Panc1 (cell line): ENCODE measurements around the gene TBC1D21.

Experiments
- POLR2AphosphoS5 ChIP-seq: IDR thresholded peaks from 2 replicates; pipeline ENCODE4 v1.6.1; 2012; ENCODE audit warnings: mild to moderate bottlenecking, low read depth, low read length, moderate library complexity
- SIN3A ChIP-seq: IDR thresholded peaks from 2 replicates; pipeline ENCODE4 v1.6.1; 2012; ENCODE audit warnings: low read depth, mild to moderate bottlenecking, low read length, moderate library complexity, borderline replicate concordance; ENCODE audit not compliant: insufficient read depth
- TCF7L2 ChIP-seq: IDR thresholded peaks from 2 replicates; pipeline ENCODE4 v1.6.1; 2011; ENCODE audit warnings: mild to moderate bottlenecking, low read depth, low read length, inconsistent platforms
- TF ChIP-seq, protein P1 (sequence below): fragments of 450-650 bp; IDR thresholded peaks from 2 replicates; pipeline ENCODE4 v1.5.1; 2017; ENCODE audit warnings: mild to moderate bottlenecking
- TF ChIP-seq, protein P2 (sequence below), 2 experiments: IDR thresholded peaks; 2 replicates each; pipeline ENCODE4 v1.6.1; 2011 to 2012; ENCODE audit warnings: low read depth in 2 of 2, control low read depth in 1 of 2, low read length in 1 of 2, mild to moderate bottlenecking in 1 of 2, moderate library complexity in 1 of 2; ENCODE audit not compliant: insufficient read depth in 1 of 2

DNA sequence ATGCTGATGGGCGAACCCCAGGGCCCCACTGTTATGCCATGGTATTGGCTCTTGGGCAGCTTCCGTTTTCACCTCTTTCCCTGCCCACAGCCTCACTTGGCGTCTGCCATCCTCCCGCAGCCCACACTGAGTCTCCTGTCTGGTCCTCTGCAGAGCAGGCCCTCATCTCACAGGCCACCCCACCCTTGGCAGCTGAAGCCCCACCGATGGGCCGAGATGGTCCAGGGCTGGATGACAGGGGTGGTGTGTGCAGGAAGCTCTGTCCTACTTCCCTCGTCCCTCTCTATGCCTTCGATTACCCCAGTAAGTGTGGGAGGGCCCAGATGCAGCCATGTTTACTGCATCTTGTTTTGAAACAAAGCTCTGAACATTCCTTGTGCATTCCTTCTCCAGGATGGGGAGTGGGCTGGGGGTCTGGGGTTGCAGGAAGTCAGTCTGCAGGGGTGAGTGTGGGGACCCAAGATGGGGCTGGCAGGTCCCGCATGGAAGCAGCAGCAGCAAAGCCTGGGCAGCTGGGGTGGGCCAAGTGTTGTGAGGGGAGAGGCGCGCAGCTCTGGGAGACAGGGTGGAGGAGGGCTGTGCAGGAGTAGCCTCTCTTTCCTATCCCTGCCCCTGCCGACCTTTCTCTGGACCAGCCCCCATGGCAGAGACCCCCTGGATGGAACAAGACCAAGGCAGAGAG lies 20.9 kb downstream of the TBC1D21 start:
- TF ChIP-seq, protein P1, sequence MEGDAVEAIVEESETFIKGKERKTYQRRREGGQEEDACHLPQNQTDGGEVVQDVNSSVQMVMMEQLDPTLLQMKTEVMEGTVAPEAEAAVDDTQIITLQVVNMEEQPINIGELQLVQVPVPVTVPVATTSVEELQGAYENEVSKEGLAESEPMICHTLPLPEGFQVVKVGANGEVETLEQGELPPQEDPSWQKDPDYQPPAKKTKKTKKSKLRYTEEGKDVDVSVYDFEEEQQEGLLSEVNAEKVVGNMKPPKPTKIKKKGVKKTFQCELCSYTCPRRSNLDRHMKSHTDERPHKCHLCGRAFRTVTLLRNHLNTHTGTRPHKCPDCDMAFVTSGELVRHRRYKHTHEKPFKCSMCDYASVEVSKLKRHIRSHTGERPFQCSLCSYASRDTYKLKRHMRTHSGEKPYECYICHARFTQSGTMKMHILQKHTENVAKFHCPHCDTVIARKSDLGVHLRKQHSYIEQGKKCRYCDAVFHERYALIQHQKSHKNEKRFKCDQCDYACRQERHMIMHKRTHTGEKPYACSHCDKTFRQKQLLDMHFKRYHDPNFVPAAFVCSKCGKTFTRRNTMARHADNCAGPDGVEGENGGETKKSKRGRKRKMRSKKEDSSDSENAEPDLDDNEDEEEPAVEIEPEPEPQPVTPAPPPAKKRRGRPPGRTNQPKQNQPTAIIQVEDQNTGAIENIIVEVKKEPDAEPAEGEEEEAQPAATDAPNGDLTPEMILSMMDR = no peak
- no peak for TF ChIP-seq POLR2AphosphoS5
- TF ChIP-seq TCF7L2 = no peak
- TF ChIP-seq, protein P2, sequence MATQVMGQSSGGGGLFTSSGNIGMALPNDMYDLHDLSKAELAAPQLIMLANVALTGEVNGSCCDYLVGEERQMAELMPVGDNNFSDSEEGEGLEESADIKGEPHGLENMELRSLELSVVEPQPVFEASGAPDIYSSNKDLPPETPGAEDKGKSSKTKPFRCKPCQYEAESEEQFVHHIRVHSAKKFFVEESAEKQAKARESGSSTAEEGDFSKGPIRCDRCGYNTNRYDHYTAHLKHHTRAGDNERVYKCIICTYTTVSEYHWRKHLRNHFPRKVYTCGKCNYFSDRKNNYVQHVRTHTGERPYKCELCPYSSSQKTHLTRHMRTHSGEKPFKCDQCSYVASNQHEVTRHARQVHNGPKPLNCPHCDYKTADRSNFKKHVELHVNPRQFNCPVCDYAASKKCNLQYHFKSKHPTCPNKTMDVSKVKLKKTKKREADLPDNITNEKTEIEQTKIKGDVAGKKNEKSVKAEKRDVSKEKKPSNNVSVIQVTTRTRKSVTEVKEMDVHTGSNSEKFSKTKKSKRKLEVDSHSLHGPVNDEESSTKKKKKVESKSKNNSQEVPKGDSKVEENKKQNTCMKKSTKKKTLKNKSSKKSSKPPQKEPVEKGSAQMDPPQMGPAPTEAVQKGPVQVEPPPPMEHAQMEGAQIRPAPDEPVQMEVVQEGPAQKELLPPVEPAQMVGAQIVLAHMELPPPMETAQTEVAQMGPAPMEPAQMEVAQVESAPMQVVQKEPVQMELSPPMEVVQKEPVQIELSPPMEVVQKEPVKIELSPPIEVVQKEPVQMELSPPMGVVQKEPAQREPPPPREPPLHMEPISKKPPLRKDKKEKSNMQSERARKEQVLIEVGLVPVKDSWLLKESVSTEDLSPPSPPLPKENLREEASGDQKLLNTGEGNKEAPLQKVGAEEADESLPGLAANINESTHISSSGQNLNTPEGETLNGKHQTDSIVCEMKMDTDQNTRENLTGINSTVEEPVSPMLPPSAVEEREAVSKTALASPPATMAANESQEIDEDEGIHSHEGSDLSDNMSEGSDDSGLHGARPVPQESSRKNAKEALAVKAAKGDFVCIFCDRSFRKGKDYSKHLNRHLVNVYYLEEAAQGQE (IDR thresholded peaks at IDR 0.05; ENCODE audit: insufficient read depth in 1 of 2, low read depth in 2 of 2, low read length in 1 of 2) = no peak
- no peak for TF ChIP-seq SIN3A
